ENCODE measurements around the gene COMMD7.

DNA sequence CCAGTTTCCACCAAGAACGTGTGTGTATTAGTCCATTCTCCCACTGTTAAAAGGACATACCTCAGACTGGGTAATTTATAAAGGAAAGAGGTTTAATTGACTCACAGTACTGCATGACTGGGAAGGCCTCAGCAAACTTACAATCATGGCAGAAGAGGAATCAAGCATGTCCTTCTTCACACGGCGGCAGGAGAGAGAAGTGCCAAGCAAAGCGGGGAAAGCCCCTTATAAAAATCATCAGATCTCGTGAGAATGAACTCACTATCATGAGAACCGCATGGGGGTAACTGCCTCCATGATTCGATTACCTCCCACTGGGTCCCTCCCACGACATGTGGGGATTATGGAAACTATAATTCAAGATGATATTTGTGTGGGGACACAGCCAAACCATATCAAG, 82.6 kb downstream of the COMMD7 start:
- TF ChIP-seq SPI1 (IDR thresholded peaks at IDR 0.05; ENCODE audit: low read depth, low read length) (no peak), PAX5 (IDR thresholded peaks at IDR 0.05; ENCODE audit: insufficient read depth, low read length, severe bottlenecking) (no peak), POU2F2 (IDR thresholded peaks at IDR 0.05; ENCODE audit: low read depth, low read length) (no peak), POLR2A (IDR thresholded peaks at IDR 0.05; ENCODE audit: low read depth, low read length) (no peak)

All from GM12891 (cell line).